Stimulated activated CD8-positive, alpha-beta memory T cell treated with anti-CD3 and anti-CD28 coated beads, Interleukin-7, amount 100 ng/mL, for 4 hours (primary cell): Measurements from ENCODE around the gene TRMT5.

Source experiments
- DNase-seq, 2 donors: peaks; one replicate each; pipeline ENCODE4 v3.0.0-alpha.2; 2020; ENCODE audit warnings: low read depth in 2 of 2

The TRMT5 gene, protein sequence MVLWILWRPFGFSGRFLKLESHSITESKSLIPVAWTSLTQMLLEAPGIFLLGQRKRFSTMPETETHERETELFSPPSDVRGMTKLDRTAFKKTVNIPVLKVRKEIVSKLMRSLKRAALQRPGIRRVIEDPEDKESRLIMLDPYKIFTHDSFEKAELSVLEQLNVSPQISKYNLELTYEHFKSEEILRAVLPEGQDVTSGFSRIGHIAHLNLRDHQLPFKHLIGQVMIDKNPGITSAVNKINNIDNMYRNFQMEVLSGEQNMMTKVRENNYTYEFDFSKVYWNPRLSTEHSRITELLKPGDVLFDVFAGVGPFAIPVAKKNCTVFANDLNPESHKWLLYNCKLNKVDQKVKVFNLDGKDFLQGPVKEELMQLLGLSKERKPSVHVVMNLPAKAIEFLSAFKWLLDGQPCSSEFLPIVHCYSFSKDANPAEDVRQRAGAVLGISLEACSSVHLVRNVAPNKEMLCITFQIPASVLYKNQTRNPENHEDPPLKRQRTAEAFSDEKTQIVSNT

DNA sequence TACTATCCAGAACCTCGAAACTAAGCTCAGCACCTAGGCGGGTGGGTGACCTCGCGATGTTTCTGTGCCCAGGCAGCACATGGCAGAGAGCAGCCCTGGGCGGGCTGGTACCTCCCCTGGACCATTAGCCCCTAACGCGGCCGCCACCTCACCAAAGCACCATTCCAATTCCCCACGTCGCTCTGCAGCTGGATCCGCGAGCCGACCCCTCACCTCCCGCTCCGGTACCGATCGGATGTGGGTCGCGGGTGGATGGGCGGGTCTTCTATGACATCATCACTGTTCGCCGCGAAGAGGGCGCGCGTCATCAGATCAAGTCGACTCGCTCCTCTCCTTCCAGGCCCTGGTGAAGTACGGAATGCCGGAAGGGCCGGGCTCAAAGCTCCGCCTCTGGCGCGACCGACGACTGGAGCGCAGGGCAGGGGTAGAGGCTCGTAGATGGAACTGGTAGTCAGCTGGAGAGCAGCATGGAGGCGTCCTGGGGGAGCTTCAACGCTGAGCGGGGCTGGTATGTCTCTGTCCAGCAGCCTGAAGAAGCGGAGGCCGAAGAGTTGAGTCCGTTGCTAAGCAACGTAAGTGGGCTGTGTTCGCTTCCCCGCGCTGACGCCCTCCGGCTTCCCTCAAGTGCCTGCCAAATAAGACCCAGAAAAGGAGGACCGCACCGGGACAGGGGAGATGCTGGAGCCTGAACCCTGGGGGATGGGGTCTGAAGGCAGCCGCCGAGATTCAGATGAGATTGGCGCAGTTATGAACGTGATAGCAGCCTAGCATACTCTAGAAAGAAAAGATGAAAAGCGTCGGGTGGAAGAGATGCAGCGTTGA, at the start of gene TRMT5, which contains the start of gene SLC38A6:
Gene TRMT5, minus strand, starts transcription at position 269 of the 822 bp plus-strand sequence. Its CDS starts 106 bp downstream, at position 163.
Gene SLC38A6, plus strand, starts transcription at position 435 of the 822 bp plus-strand sequence. Its CDS starts 33 bp downstream, at position 468.
- peak; percentile 84 to 86 for DNase-seq

DNA sequence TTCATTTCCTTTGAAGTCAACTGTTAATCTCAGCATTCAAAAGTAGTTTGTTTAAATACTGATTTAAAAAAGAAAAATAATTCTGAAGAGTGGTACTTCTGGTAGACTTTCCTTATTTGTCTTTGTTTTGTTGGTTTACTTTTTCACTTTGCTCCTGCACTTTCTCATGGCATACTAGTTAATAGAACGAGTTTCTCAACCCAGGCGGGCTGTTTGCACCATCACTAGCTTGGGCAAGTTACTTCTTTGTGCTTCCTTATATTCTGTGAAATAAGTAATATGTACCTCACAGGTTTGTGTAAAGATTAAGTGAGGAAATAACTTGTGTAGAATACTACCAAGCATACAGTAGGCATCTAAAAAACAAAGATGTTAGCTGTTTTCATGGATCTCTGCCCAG, 45.6 kb upstream of the TRMT5 start:
- no peak for DNase-seq

DNA sequence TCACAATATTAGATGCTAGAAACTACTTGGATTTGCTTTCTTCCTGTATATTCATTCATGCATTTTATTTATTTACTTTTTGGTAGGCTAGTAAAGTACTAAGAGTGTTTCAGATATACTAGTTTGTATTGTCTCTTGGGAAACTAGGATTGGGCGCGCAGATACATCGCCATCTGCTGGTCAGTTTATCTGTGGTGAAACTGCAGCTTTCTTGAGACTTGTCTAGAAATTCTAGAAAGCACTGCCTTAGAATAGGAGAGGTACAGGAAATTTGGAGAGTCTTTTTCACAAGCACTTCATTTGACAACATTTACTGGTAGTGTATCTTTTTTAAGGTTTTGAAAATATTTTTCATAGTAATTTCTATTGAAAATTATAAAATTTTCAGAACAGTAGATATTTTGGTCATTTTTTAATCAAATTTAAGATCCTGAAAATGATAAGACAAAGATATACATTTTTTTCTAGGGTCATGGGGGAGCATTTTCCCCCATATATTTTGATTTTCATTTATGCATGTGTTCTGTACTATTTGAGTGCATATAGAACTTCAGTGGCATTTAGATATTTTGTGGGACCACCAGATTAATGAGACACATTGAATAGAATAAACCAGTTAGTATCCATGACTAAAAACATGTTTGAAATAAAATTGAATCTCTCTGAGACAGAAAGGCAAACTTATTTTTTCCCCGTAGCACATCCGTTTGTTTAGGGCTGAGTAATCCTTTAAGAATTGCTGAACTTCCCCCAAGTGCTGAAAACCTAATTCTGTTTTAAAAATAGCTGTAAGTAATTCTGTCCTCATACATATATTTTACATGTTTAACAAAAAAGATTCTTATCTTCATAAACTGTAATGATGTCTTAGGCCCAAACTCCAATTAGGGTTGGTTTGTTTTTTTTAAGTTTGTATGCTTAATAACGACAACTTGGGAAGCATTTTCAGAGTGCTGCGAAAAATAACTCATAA, 44.7 kb upstream of the TRMT5 start:
- DNase-seq: peak; percentile 5 to 13

DNA sequence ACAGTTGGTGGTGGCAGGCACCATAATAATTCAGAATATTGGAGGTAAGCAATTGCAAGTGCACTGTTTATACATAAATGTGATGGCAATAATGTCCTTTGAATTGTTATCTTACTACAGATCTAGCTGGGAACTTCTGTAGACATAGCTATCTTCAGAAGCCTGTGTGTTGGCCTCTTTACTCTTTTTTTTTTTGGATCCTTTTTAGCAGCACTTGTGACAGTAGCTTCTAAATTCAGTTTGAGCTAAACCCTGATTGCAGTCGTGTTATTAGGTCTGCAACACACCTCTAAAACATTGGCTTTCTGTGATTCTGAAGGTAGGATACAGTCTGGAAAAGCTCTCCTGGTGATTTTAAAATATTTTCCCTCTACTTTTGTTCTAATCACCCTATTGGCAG, 38.7 kb upstream of the TRMT5 start:
- no peak for DNase-seq

DNA sequence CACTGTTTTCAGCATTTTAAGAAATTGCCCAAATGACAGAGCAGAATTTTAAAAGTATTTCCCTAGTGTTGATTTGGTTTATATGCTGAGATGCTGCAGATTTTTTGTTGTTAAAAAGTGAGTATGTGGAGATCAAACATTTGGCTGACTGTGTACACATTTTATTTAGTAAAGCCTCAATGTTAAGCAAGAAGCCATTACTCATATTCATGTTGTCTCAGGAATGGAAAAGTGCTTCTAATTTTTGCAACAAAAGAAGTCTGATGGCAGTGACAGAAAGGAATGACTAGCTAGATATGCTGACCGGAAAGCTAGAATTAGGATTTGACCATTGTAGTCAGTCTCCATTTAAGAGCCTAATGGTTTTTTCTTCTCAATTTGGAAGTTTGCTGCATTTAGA, 22.7 kb upstream of the TRMT5 start:
- no peak for DNase-seq

DNA sequence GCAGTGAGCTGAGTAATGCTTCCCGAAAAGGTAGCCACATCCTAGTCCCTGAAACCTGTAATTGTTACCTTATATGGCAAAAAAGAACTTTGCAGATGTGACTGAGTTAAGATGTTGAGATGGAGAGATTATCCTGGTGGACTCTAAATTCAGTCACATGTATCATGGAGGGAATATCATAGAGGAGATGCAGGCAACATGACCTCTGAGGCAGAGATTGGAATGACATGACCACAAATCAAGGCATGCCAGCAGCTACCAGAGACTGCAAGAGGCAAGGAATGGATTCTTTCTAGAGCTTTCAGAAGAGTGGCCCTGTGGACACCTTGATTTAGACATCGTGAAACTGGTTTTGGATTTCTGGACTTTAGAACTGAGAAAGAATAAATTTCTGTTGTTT, 18.7 kb upstream of the TRMT5 start:
- no peak for DNase-seq

DNA sequence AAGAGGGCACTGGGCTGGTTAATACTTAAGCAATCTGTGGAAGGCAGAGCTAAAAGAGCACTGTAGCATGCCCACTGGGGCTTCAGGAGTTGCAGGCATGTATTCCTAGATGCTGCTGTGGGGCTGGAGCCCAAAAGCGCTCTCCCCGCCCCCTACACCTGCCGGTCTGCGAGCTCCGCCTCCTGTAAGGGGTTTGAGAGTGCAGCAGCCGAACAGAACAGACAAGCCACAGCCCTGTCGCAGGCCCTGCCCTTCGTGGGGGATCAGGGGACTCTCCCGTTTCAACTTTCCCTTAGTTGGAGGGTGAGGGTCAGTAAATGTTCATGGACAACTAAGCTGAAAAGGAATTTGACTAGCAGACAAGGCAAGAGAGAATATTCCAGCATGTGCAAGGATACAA, 17.7 kb upstream of the TRMT5 start:
- no peak for DNase-seq

DNA sequence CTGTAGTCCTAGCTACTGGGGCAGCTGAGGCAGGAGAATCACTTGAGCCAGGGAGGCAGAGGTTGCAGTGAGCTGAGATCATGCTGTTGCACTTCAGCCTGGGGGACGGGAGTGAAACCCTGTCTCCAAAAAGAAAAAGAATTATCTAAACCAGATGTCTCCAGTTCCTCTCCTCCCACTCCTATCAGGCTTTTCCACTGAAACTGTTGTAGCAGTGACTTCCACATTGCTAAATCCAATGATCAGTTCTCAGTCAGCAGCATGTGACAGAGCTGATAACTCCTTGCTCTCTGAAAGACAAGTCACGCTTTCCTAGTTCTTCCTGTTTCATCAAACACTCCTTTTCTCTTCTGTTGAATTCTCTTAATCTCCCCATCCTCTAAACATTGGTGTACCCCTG, 8.7 kb upstream of the TRMT5 start:
- DNase-seq: no peak

DNA sequence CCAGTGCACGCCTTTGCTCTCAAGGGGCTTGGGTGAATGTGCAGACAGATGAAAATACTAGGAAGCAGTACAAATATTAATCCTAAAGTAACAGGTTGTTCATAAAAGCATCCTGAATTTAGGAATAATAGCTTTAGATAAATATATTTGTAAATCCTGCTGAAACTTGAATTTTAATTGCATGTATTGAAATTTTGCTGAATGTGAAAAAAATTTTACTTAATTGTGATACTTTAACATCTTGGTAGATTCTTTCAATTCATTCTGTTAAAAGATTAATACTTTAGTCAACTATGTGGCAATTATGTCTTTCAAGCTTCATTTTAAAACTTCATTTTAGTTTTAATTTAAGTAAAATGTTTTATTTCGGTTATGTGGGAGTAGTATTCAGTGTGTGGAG, 5.6 kb upstream of the TRMT5 start:
- DNase-seq: no peak

DNA sequence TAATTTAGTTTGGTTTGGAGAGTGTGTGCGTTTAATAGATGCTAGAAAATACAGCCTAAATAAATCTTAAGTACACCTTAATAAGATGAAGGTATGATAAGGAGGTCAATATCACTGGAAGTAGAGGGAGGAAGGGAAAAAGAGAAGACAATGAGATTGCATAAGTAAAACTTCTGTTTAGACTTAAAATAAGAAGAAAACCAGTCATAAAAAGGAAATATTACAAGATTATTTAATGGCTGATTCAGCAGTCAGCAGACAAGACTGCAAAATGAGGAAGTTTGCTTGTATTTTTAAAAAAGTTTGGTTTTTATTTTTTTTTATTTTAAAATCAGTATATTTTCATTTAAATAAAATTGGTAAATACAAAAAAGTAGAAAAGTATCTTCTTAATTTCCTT, 3.3 kb upstream of the TRMT5 start:
- no peak for DNase-seq

DNA sequence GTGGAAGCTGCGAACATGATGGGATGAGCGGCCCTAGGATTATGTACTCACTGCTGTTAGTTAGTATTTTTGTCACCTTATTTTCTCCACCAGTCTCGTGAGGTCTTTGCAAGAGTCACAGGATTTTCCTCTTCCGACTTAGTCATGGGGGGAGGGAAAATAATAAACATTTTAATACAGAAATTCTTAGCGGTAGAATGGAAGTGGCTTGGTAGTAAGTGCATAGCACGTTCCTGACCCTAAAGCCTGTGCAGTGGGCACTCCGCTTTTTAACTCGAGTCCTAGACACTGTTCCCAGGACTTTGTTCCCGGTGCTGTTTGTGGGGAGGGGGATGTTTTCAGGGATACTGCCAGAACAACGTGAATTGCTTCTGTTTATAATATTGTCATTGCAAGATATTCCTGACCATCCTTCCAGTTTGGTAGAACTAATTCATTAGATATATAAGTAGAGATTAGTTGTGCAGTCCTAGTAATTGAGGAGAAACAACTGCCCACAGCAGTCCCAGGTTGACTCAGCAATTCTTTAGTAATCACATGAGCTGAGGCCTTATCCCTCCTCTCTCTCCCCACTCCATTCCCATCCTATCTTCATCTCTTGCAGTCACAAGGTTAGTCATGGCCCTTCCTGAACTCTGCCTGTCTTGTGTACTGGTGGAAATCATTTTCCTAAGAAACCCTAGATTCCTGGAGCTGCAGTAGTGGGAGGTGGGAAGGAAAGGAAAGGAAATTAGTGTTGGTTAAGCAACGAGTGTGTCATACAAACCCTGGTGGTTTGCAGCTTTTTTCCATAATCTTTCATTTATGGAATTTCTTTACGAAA, 965 bp upstream of the TRMT5 start:
- DNase-seq: no peak

DNA sequence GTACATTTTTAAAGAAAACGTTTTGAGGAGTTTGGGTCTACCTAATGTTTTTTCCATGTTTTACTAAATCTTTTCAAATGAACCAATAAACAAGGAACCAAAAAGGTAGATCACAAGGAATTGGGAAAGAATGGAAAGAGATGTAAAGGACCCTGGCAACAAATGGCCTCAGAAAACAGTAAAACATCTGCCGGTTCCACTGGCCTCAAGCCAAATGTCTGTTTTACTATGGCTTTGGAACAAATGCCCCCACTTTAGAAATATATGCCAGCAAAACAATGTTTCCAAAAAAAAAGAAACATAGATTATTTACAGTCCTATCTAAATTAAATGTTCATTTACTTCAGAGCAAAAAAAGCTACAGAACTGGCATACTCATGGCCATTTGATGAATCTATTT, 3.0 kb downstream of the TRMT5 start:
- DNase-seq: no peak

DNA sequence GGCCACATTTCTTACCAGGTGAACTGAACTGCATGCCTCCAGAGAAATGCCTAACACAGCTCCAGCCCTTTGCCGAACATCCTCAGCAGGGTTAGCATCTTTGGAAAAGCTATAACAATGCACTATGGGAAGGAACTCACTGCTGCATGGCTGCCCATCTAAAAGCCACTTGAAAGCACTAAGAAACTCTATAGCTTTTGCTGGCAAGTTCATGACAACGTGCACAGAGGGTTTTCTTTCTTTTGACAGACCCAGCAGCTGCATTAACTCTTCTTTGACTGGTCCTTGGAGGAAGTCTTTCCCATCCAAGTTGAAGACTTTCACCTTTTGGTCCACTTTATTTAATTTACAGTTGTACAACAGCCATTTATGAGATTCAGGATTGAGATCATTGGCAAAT, 5.3 kb downstream of the TRMT5 start:
- no peak for DNase-seq

DNA sequence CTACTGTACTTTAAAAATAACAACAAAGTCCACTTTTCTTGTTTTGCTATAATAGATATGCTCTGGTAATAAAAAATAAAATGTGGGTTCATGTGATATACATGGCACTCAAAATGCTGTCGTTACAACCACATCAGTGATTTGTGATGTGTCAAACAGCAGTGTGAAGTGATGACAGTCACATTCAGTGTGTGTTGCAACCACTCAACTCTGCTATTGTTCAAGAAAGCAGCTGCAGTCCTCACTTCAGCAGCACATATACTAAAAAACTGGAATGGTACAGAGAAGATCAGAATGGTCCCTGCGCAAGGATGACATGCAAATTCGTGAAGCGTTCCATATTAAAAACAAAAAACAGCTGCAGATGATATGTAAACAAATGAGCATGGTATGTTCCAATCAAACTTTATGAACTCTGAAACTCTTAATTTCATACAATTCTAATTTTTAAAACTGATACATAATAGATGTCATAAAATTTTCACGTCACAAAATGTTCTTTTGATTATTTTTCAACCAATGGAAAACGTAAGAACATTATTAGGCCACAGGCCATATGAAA, 6.7 kb downstream of the TRMT5 start:
- no peak for DNase-seq

DNA sequence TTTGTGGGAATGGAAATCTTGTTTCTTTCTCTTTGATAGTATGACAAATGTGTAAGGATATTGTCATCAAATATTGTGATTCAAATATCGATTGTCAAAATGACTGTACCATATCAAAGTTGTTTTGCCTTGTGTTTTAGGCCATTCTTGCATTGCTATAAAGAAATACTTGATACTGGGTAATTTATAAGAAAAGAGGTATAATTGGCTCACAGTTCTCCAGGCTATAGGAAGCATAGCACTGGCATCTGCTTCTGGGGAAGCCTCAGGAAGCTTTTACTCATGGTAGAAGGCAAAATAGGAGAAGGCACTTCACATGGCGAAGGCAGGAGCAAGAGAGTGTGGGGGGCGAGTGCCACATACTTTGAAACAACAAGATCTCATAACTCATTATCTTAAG, 7.8 kb downstream of the TRMT5 start:
- DNase-seq: no peak

DNA sequence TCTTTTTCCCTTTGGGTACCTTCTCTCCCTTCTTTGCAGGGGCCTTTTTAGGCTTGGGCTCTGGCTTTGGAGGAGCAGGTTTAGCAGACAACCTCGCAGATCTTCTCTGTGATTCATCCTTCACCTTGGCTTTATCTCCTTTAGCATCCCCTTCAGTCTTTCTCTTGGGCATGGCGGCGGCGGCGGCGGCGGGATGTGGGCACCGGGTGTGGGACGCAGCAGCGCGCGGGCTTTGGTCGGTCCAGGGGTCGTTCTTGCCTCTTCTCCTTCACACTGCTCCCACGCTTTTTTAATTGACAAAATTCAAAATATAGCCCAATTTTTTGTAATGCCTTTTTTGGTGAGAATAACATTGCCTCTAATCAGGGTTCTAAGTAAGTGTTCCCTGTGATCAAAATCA, 8.6 kb downstream of the TRMT5 start:
- DNase-seq: no peak

DNA sequence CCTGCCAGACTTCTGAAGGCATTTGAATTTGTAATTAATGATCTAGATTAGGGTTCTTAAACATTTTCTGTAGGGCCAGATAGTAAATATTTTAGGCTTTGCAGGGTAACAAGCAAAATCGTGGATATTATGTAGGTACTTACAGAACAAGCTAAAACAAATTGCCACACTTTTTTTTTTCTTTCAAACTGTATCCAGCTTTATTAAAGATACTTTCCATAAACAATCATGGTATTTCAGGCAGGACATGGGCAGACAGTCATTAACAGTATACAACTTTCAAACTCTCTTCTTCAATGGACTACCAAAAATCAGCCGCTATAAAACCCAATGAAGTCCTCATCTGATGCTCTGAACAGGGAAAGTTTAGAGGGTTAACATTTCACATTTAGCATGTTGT, 9.6 kb downstream of the TRMT5 start:
- DNase-seq: no peak

DNA sequence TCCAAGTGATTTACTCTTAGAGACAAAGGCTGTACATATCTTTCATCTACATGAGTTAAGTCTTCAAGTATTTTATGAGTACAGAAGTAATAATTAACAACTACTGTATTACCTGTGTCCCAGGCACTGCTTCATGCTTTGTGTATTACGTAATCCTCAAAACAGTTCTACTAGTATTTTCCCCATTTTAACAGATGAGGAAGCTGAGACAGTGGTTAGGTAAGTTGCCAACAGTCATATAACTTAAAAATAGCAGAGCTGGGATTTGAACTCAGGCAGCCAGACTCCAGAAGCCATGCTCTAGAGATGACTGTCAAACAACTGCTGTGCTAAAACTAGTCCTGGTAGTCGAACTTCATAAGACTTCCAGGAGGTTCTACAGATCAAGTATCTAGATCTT, 10.7 kb downstream of the TRMT5 start:
- DNase-seq: no peak

DNA sequence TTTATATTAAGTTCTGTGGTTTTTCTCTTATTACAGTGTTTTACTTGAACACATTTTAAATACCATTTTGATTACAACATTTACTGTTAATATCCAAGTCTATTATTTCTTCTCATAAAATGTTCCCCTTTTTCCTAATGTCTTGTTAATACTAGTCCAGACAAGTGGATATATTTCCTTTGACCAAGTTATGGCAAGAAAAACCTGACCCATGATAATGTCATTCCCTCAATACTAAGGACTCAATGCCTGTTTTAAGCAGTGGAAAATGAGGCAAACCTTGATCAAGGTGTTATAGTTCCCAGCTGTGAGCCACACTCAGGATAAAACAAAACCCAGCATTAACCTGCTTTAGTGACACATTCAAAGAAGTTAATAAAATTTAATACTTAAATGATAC, 12.2 kb downstream of the TRMT5 start:
- DNase-seq: no peak

DNA sequence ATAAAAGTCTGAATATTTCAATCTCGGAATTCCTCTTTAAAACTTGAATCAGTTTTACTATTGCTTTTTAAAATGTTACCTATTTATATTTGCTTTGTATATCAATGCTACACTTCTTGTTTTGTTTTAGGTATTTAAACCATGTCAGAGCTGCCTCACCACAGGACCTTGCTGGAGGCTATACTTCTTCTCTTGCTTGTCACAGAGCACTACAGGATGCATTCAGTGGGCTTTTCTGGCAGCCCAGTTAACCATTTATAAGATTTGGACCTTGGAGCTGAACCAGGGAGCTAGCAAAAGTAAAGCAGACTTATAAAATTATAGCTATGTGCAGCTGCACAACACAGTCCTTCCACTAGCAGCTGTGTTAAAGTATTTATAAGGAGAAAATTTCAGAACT, 12.8 kb downstream of the TRMT5 start:
- no peak for DNase-seq
